WTC11 (cell line): ENCODE data around the gene ITPR1.

Experiments used
- ARID4B ChIP-seq: sonication (generic); formaldehyde crosslinking; IDR thresholded peaks from 2 replicates; pipeline ENCODE4 v1.8.0; 2023; ENCODE audit warnings: missing genetic modification reagents, mild to moderate bottlenecking, borderline replicate concordance
- ATF6 ChIP-seq: sonication (generic); formaldehyde crosslinking; IDR thresholded peaks from 2 replicates; pipeline ENCODE4 v1.8.1; 2023; ENCODE audit warnings: mild to moderate bottlenecking, missing genetic modification reagents
- ELF4 ChIP-seq: sonication (generic); formaldehyde crosslinking; IDR thresholded peaks from 2 replicates; pipeline ENCODE4 v1.8.1; 2022; ENCODE audit warnings: low read depth, mild to moderate bottlenecking, moderate library complexity, missing genetic modification reagents
- MAX ChIP-seq: sonication (generic); formaldehyde crosslinking; IDR thresholded peaks from 2 replicates; pipeline ENCODE4 v1.8.0; 2022; ENCODE audit warnings: mild to moderate bottlenecking, missing genetic modification reagents
- NFYB ChIP-seq: sonication (generic); formaldehyde crosslinking; conservative IDR thresholded peaks from 2 replicates; pipeline ENCODE4 v1.8.0; 2022; ENCODE audit warnings: low read depth, missing genetic modification reagents
- RORB ChIP-seq: fragments of 250-450 bp; sonication (Bioruptor Pico); IDR thresholded peaks from 2 replicates; pipeline ENCODE4 v1.9.0; 2021; ENCODE audit warnings: mild to moderate bottlenecking
- TCF7 ChIP-seq: sonication (generic); formaldehyde crosslinking; IDR thresholded peaks from 2 replicates; pipeline ENCODE4 v1.8.0; 2022; ENCODE audit warnings: mild to moderate bottlenecking, low read depth, missing genetic modification reagents, moderate library complexity
- USF1 ChIP-seq: sonication (generic); formaldehyde crosslinking; IDR thresholded peaks from 2 replicates; pipeline ENCODE4 v1.8.0; 2022; ENCODE audit warnings: mild to moderate bottlenecking, missing genetic modification reagents
- TF ChIP-seq, protein P1 (sequence below): fragments of 200-600 bp; IDR thresholded peaks from 2 replicates; pipeline ENCODE4 v1.8.0; 2022; ENCODE audit warnings: antibody characterized with exemption
- TF ChIP-seq, protein P2 (sequence below): sonication (generic); formaldehyde crosslinking; IDR thresholded peaks from 2 replicates; pipeline ENCODE4 v1.8.0; 2023; ENCODE audit warnings: missing genetic modification reagents
- TF ChIP-seq, protein P3 (sequence below): sonication (generic); formaldehyde crosslinking; IDR thresholded peaks from 2 replicates; pipeline ENCODE4 v1.8.1; 2022; ENCODE audit warnings: missing genetic modification reagents, borderline replicate concordance

- TF ChIP-seq NFYB (CRISPR knock-in tag) (no peak), ARID4B (CRISPR knock-in tag) (no peak), TCF7 (CRISPR knock-in tag) (no peak), ATF6 (no peak), USF1 (CRISPR knock-in tag) (no peak), ELF4 (CRISPR knock-in tag) (no peak), RORB (CRISPR knock-in tag) (no peak), MAX (CRISPR knock-in tag) (no peak)
- TF ChIP-seq, protein P1, sequence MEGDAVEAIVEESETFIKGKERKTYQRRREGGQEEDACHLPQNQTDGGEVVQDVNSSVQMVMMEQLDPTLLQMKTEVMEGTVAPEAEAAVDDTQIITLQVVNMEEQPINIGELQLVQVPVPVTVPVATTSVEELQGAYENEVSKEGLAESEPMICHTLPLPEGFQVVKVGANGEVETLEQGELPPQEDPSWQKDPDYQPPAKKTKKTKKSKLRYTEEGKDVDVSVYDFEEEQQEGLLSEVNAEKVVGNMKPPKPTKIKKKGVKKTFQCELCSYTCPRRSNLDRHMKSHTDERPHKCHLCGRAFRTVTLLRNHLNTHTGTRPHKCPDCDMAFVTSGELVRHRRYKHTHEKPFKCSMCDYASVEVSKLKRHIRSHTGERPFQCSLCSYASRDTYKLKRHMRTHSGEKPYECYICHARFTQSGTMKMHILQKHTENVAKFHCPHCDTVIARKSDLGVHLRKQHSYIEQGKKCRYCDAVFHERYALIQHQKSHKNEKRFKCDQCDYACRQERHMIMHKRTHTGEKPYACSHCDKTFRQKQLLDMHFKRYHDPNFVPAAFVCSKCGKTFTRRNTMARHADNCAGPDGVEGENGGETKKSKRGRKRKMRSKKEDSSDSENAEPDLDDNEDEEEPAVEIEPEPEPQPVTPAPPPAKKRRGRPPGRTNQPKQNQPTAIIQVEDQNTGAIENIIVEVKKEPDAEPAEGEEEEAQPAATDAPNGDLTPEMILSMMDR = no peak
- TF ChIP-seq, protein P2, sequence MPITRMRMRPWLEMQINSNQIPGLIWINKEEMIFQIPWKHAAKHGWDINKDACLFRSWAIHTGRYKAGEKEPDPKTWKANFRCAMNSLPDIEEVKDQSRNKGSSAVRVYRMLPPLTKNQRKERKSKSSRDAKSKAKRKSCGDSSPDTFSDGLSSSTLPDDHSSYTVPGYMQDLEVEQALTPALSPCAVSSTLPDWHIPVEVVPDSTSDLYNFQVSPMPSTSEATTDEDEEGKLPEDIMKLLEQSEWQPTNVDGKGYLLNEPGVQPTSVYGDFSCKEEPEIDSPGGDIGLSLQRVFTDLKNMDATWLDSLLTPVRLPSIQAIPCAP (CRISPR knock-in tag) = no peak
- TF ChIP-seq, protein P3, sequence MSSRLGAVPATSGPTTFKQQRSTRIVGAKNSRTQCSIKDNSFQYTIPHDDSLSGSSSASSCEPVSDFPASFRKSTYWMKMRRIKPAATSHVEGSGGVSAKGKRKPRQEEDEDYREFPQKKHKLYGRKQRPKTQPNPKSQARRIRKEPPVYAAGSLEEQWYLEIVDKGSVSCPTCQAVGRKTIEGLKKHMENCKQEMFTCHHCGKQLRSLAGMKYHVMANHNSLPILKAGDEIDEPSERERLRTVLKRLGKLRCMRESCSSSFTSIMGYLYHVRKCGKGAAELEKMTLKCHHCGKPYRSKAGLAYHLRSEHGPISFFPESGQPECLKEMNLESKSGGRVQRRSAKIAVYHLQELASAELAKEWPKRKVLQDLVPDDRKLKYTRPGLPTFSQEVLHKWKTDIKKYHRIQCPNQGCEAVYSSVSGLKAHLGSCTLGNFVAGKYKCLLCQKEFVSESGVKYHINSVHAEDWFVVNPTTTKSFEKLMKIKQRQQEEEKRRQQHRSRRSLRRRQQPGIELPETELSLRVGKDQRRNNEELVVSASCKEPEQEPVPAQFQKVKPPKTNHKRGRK (CRISPR knock-in tag) = no peak
Measured at GRCh38 chr3:4734454-4734853, 241.3 kb downstream of the ITPR1 start.
